ENCODE results near the gene TP53I11. TPM values are rescaled to one million over a fixed set of nuclear protein-coding genes. Genes with fewer than 3 reads are reported as not detected.

Gene TP53I11
- total and polyA plus RNA-seq, 2 donors (not counting 3 experiments of a cell fraction or from before 2014, with no cell fraction given) = 31.5 to 79.4 TPM

DNA sequence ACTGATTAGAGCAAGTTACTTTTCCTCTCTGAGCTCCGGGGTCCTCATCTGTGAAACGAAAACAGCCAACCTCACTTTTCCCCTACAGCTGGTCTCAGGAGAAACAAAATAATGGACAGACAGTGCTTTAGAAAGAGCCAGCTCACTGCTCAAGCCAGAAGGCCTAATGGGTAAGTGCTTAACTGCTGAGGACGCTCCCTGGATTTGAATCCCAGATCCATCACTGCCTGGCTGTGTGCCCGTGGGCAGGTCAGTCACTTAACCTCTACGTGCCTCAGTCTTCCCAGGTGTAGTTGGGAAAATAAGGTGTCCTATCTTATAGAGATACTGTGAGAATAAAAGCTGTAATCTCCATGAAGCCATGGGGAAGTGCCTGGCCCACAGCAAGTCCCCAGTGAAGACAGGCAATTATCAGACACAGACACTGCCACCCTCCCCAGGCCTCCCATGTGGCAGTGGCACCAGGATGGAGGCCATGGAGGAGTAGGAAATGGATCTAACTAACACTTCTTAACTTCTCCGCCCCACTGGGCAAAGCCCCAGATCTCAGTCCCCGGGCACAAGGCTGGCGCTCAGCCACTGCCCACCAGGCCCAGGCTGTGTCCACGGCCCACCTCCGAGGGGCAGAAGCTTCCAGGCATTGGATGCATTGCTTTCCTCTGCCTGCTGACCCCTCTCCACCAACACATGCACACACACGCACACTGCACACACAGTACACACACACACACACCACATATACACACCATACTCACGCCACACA lies 9.2 kb downstream of the TP53I11 start:
- H3K27ac ChIP-seq (ENCODE audit: insufficient read depth, low read depth, low read length) = no peak overlapping the region
- FAIRE-seq = no peak
- no peaks in the 10 kb centered on the region for H4K20me1 ChIP-seq (replicated peaks; ENCODE audit: control insufficient read depth, extremely low read depth, insufficient read depth, low read length)
- no peak overlapping the region for H2AFZ ChIP-seq (ENCODE audit: low read depth, low read length)
- no peak overlapping the region for H3K9ac ChIP-seq (replicated peaks; ENCODE audit: extremely low read depth, insufficient read depth, low read length)
- no peaks in the 10 kb centered on the region for H3K36me3 ChIP-seq (ENCODE audit: control insufficient read depth in 2 of 2, extremely low read depth in 1 of 2, insufficient read depth in 2 of 2, low read length in 2 of 2)
- dilution Hi-C loops (cut with MboI; ENCODE audit: extremely low pct_ligation_motif_present, low sequenced_read_pairs) (no loop called here), intact Hi-C loops (cut with micrococcal nuclease) (no loop called here)
- H3K9me1 ChIP-seq (replicated peaks; ENCODE audit: control insufficient read depth, extremely low read depth, insufficient read depth, low read length) = no peaks in the 10 kb centered on the region
- no peak for DNase-seq (ENCODE audit: low read depth, low spot score)
- H3K4me2 ChIP-seq (ENCODE audit: insufficient read depth, low read length) = no peak overlapping the region
- ChIA-PET CTCF (interaction anchor here (1.0 to 24.5 kb wide), 7 partner anchors 9 to 160 kb away, joined by 3 to 1618 read pairs (median 5); no protein-coding TSS in a partner anchor), POLR2A (no interaction called here)
- peaks cover 3% of the 10 kb centered on the region for H3K4me1 ChIP-seq (ENCODE audit: control insufficient read depth, extremely low read depth, insufficient read depth, low read length)
- H3K79me2 ChIP-seq (ENCODE audit: control insufficient read depth, insufficient read depth, low read length) = no peaks in the 10 kb centered on the region
- BruUV-seq (replicated peaks) = no TSS peak
- no peaks in the 10 kb centered on the region for H3K27me3 ChIP-seq (ENCODE audit: control insufficient read depth in 2 of 2, insufficient read depth in 2 of 2, low read length in 2 of 2)
- H3K4me3 ChIP-seq (replicated peaks in 1 of 3; ENCODE audit: insufficient read depth in 1 of 3, low read depth in 1 of 3, low read length in 3 of 3) = no peak overlapping the region
- TF ChIP-seq CTCF (IDR thresholded peaks at IDR 0.05; ENCODE audit: extremely low read depth in 1 of 2, insufficient read depth in 1 of 2, low read depth in 1 of 2, low read length in 2 of 2) (no peak), POLR2A (IDR thresholded peaks at IDR 0.05; ENCODE audit: low read depth, low read length) (no peak), POLR2AphosphoS5 (IDR thresholded peaks at IDR 0.05; ENCODE audit: insufficient read depth, low read depth, low read length) (no peak), EZH2 (IDR thresholded peaks at IDR 0.05; ENCODE audit: borderline replicate concordance, low read depth, low read length, severe bottlenecking) (no peak), JUN (IDR thresholded peaks at IDR 0.05; ENCODE audit: borderline replicate concordance, insufficient read depth, insufficient read length, low read depth) (no peak), GATA2 (IDR thresholded peaks at IDR 0.05; ENCODE audit: insufficient read depth, insufficient read length, low read depth, low read length) (no peak), MYC (IDR thresholded peaks at IDR 0.05; ENCODE audit: low read depth, low read length) (no peak), FOS (IDR thresholded peaks at IDR 0.05; ENCODE audit: borderline replicate concordance, insufficient read depth, low read length) (no peak), MAX (IDR thresholded peaks at IDR 0.05; ENCODE audit: insufficient read depth, insufficient read length) (no peak)
- no peaks in the 10 kb centered on the region for H3K9me3 ChIP-seq (replicated peaks; ENCODE audit: control insufficient read depth, insufficient read depth, low read length)

Measured in endothelial cell of umbilical vein (primary cell).